T-helper 1 cell treated with Interleukin-12 subunit alpha and Interleukin-12 subunit beta and Interleukin-4 antibody, amounts not matched to agents 30 μg/mL and 1 μg/mL, for 36 hours (primary cell): ENCODE measurements around the gene OR52E2.

ENCODE experiments used
- H3K27ac Mint-ChIP-seq: one replicate; pipeline ENCODE4 v1.8.0; 2021; ENCODE audit warnings: mild to moderate bottlenecking, mixed read lengths
- H3K27me3 Mint-ChIP-seq: one replicate; pipeline ENCODE4 v1.8.0; 2021; ENCODE audit warnings: low read depth, mixed read lengths
- H3K36me3 Mint-ChIP-seq: one replicate; pipeline ENCODE4 v1.8.0; 2021; ENCODE audit warnings: low read depth, mixed read lengths
- H3K4me1 Mint-ChIP-seq: one replicate; pipeline ENCODE4 v1.8.0; 2021; ENCODE audit warnings: low read depth, mixed read lengths
- H3K4me3 Mint-ChIP-seq: one replicate; pipeline ENCODE4 v1.8.0; 2021; ENCODE audit warnings: mild to moderate bottlenecking, moderate library complexity, mixed read lengths
- H3K9me3 Mint-ChIP-seq: one replicate; pipeline ENCODE4 v1.8.0; 2021; ENCODE audit warnings: mixed read lengths

OR52E2 gene

GRCh38 chr11:5046226-5046625 lies 13.2 kb downstream of the OR52E2 start, which contains the start of gene OR52J3:
TSS of gene OR52J3 (plus strand) at chr11:5046526. CDS start at chr11:5046526, 0 bp downstream.
- no peaks in the 10 kb centered on the region for H3K4me1 Mint-ChIP-seq
- H3K27me3 Mint-ChIP-seq: no peaks in the 10 kb centered on the region
- no peaks in the 10 kb centered on the region for H3K36me3 Mint-ChIP-seq
- no peak within 1 kb of the TSS for H3K4me3 Mint-ChIP-seq
- H3K9me3 Mint-ChIP-seq: no peaks in the 10 kb centered on the region
- no peak within 1 kb of the TSS for H3K27ac Mint-ChIP-seq

GRCh38 chr11:5043380-5043779 lies 16.0 kb downstream of the OR52E2 start:
- H3K27ac Mint-ChIP-seq: no peak overlapping the region
- no peaks in the 10 kb centered on the region for H3K27me3 Mint-ChIP-seq
- H3K9me3 Mint-ChIP-seq: no peaks in the 10 kb centered on the region
- no peak overlapping the region for H3K4me3 Mint-ChIP-seq
- no peaks in the 10 kb centered on the region for H3K4me1 Mint-ChIP-seq
- no peaks in the 10 kb centered on the region for H3K36me3 Mint-ChIP-seq

GRCh38 chr11:5042091-5042490 lies 17.3 kb downstream of the OR52E2 start:
- H3K27me3 Mint-ChIP-seq: no peaks in the 10 kb centered on the region
- H3K4me1 Mint-ChIP-seq: no peaks in the 10 kb centered on the region
- no peaks in the 10 kb centered on the region for H3K36me3 Mint-ChIP-seq
- no peak overlapping the region for H3K4me3 Mint-ChIP-seq
- no peak overlapping the region for H3K27ac Mint-ChIP-seq
- H3K9me3 Mint-ChIP-seq: no peaks in the 10 kb centered on the region

- Mint-ChIP-seq H3K4me1 (no peaks in the 10 kb centered on the region), H3K9me3 (no peaks in the 10 kb centered on the region), H3K36me3 (no peaks in the 10 kb centered on the region), H3K27me3 (no peaks in the 10 kb centered on the region), H3K4me3 (no peak overlapping the region), H3K27ac (no peak overlapping the region)
Observed at GRCh38 chr11:5040876-5041275, 18.6 kb downstream of the OR52E2 start.

GRCh38 chr11:5038341-5038740 lies 21.1 kb downstream of the OR52E2 start:
- Mint-ChIP-seq H3K27me3 (no peaks in the 10 kb centered on the region), H3K9me3 (no peaks in the 10 kb centered on the region), H3K4me3 (no peak overlapping the region), H3K36me3 (no peaks in the 10 kb centered on the region), H3K27ac (no peak overlapping the region), H3K4me1 (no peaks in the 10 kb centered on the region)

- no peaks in the 10 kb centered on the region for H3K9me3 Mint-ChIP-seq
Observed at GRCh38 chr11:5037926-5038325, 21.5 kb downstream of the OR52E2 start.

GRCh38 chr11:5036669-5037068 lies 22.8 kb downstream of the OR52E2 start:
- H3K4me3 Mint-ChIP-seq: no peak overlapping the region
- no peak overlapping the region for H3K27ac Mint-ChIP-seq
- H3K4me1 Mint-ChIP-seq: no peaks in the 10 kb centered on the region
- H3K36me3 Mint-ChIP-seq: no peaks in the 10 kb centered on the region
- no peaks in the 10 kb centered on the region for H3K9me3 Mint-ChIP-seq
- no peaks in the 10 kb centered on the region for H3K27me3 Mint-ChIP-seq

More at GRCh38 chr11:5037926-5038325, 21.5 kb downstream of the OR52E2 start:
- H3K36me3 Mint-ChIP-seq: no peaks in the 10 kb centered on the region
- H3K27me3 Mint-ChIP-seq: no peaks in the 10 kb centered on the region
- H3K4me1 Mint-ChIP-seq: no peaks in the 10 kb centered on the region
- no peak overlapping the region for H3K4me3 Mint-ChIP-seq
- no peak overlapping the region for H3K27ac Mint-ChIP-seq

- no peaks in the 10 kb centered on the region for H3K4me1 Mint-ChIP-seq
- no peak overlapping the region for H3K27ac Mint-ChIP-seq
- H3K36me3 Mint-ChIP-seq: no peaks in the 10 kb centered on the region
- peaks cover 31% of the 10 kb centered on the region for H3K9me3 Mint-ChIP-seq
- H3K27me3 Mint-ChIP-seq: no peaks in the 10 kb centered on the region
- H3K4me3 Mint-ChIP-seq: no peak overlapping the region
Observed at GRCh38 chr11:5021996-5022395, 37.4 kb downstream of the OR52E2 start.

- Mint-ChIP-seq H3K4me3 (no peak overlapping the region), H3K27ac (no peak overlapping the region), H3K9me3 (no peaks in the 10 kb centered on the region), H3K36me3 (no peaks in the 10 kb centered on the region), H3K4me1 (no peaks in the 10 kb centered on the region), H3K27me3 (no peaks in the 10 kb centered on the region)
Observed at GRCh38 chr11:5013012-5013411, 46.4 kb downstream of the OR52E2 start.

GRCh38 chr11:5011254-5011653 lies 48.2 kb downstream of the OR52E2 start:
- H3K27ac Mint-ChIP-seq: no peak overlapping the region
- no peak overlapping the region for H3K4me3 Mint-ChIP-seq
- H3K27me3 Mint-ChIP-seq: no peaks in the 10 kb centered on the region
- H3K9me3 Mint-ChIP-seq: no peaks in the 10 kb centered on the region
- no peaks in the 10 kb centered on the region for H3K4me1 Mint-ChIP-seq
- no peaks in the 10 kb centered on the region for H3K36me3 Mint-ChIP-seq
